ENCODE results near the gene GSTA3.
"Not testable (repeated sequence)": the region's sequence is repeated elsewhere in the genome, so short reads cannot be mapped to it uniquely, and the experiment has no call there.

GRCh38 chr6:52919511-52919910, 10.0 kb upstream of the GSTA3 start:
- TF ChIP-seq EZH2 (IDR thresholded peaks at IDR 0.05; ENCODE audit: low read length, missing control alignments), result not testable (repeated sequence)
- TF ChIP-seq, protein P1, sequence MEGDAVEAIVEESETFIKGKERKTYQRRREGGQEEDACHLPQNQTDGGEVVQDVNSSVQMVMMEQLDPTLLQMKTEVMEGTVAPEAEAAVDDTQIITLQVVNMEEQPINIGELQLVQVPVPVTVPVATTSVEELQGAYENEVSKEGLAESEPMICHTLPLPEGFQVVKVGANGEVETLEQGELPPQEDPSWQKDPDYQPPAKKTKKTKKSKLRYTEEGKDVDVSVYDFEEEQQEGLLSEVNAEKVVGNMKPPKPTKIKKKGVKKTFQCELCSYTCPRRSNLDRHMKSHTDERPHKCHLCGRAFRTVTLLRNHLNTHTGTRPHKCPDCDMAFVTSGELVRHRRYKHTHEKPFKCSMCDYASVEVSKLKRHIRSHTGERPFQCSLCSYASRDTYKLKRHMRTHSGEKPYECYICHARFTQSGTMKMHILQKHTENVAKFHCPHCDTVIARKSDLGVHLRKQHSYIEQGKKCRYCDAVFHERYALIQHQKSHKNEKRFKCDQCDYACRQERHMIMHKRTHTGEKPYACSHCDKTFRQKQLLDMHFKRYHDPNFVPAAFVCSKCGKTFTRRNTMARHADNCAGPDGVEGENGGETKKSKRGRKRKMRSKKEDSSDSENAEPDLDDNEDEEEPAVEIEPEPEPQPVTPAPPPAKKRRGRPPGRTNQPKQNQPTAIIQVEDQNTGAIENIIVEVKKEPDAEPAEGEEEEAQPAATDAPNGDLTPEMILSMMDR (conservative IDR thresholded peaks at IDR 0.05 in 1 of 2, IDR thresholded peaks at IDR 0.05 in 1 of 2; ENCODE audit: low read depth in 1 of 2, low read length in 2 of 2), result not testable (repeated sequence)
